NCI-H2081 treated with DMSO at 0.1 percent for 48 hours (cell line): ENCODE measurements around the gene RAF1.
A peak's percentile ranks its signal among the peaks of the same experiment; 100 is the strongest.
"Not testable (repeated sequence)": the region's sequence is repeated elsewhere in the genome, so short reads cannot be mapped to it uniquely, and the experiment has no call there.

Experiments used
- DNase-seq: peaks from one replicate; lab custom pipeline; 2025; lab: John Stamatoyannopoulos, UW

RAF1 gene

DNA sequence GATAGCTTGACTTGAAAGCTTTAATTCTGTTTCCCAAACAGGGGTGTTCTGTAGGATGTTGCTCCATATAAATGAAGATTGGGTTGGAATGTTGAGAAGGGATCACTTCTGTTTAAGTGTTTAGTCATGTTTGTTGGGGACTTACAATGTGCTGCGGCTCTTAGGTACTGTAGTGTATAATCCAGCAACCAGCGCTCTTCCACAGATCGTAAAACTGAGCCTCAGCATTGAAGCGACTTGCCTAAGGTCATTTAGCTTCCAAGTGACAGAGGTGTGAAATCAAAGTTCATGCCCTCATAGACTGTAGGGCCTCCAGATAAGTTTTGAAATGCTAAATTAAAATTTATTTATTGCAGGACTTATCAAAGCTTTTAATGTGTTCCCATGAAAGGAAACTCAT lies 105.2 kb downstream of the RAF1 start:
- no peak for DNase-seq

DNA sequence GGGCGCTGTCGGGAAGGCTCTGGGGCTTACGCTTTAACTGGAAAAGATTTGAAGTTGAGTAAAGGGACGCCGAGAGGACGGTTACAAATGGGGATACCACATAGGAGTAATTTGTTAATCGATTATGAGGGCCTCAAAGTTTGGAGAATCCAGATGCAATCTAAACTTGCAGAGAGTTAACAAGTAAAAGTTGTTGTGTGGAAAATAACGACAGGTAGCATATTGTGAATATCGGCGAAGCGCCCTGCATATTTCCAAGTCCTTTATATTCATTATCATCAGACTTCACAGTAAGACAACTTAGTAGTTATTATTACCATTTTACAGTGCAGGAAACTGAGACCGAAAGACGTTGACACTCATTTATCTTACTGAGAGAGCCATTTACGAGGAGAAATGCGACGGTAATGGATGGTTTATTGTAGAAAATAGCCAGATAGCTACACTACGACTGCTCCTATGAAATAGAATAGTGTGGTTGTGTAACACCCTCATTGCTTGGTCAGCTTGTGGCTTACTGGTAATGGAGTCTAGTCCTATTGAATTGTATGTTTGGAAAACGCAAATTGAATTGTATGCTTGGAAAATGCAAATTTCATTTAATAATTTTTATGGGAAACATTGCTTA lies 106.3 kb downstream of the RAF1 start:
- DNase-seq = no peak

DNA sequence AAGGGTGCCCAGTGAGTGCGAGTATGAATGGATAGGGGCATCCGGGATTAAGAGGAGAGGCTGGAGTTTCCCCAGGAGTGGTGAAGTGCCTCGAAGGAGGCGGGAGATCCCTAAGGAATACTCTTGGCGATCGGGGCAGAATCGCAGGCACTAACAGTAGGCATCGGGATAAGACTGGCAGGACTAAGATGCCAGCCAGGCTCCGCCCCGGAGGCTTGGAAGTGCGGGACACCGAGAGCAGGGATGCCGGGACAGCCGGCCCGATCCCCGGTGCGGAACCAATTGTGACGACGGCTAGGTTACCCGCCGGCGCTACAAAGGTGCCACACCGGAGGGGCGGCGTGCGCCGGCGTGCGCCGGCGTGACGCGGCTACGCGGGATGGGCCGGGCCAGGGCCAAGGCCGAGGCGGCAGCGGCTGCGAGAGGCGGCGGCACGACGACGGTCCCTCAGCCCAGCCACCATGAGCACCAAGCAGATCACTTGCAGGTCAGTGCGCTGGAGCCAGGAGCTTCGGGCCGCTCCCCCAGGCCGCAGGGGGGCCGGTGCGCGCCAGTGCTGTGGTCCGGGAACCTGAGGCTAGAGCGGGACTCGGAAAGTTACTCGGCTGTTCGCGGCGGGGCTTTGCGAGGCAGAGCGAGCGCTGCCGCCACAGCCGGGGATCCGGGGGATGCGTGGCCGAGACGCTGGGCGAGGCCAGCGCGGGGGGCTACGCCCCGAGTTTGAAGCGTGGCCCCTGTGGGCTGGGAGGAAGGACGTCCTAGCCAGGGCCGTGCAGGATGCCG lies 107.0 kb downstream of the RAF1 start, which contains the start of gene MKRN2:
Gene MKRN2 (plus strand): TSS at position 398 of the 783 bp plus-strand sequence. CDS start 64 bp downstream, at position 462.
- peak; percentile 49 for DNase-seq

DNA sequence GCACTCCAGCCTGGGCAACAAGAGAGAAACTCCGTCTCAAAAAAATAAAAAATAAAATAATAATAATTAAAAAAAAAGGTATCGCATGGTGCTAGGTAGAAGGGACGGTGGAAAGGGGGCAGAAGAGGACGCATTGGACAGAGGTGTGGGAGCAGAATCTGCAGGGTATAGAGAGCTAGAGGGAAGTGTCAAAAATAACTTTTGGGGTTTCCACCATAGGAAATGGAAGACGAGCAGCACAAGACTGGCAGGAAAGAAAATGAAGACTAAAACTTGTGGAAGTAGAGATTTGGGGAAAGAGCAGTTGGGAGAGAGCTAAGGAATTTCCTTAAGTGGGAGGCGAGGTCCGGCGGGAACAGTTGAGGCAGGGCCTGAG lies 107.6 kb downstream of the RAF1 start:
- DNase-seq = no peak

DNA sequence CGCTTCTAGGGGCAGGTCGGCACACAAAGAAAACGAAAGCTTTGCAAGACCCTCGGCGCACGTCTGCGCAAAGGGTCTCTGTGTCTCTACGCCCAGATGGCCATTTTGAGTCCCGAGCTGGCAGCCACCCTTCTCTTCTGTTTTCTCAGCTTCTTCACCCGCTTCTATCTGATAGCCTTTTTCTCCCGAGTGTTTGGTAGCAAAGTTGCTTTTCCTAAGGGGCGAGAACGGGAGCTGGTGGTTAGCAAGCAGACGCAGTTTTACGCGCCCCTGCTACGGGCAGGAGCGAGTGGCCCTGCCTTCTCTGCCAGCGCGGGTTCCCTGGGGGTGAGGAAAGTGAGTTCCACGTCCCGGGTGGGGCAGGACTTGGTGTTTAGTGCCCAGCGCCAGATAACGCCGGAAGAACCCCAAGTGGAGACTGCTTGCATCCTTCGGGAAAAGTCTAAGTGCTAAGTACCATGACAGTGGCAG lies 110.0 kb downstream of the RAF1 start:
- DNase-seq = no peak

DNA sequence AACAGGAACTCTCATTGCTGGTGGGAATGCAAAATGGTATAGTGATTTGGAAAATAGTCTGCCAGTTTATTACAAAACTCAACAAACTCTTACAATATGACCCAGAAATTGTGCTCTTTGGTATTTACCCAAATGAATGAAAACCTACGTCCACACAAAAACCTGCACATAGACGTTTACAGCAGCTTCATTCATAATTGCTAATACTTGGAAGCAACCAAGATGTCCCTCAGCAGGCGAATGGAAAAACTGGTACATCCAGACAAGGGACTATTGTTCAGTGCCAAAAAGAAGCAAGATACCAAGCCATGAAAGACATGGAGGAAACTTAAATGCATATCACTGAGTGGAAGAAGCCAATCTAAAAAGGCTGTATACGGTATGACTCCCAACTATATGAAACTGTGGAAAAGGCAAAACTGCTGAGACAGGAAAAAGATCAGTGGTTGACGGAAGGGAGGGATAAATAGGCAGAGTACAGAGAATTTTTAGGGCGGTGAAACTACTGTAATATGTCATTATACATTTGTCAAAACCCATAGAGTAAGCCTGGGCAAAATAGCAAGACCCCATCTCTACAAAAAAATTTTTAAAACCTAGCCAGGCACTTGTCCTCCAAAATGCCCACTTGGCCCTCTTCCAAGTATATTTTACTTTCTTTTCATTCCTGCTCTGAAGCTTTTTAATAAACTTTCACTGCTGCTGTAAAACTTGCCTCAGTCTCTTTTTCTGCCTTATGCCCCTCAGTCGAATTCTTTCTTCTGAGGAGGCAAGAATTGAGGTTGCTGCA lies 113.8 kb downstream of the RAF1 start:
- DNase-seq = no peak

DNA sequence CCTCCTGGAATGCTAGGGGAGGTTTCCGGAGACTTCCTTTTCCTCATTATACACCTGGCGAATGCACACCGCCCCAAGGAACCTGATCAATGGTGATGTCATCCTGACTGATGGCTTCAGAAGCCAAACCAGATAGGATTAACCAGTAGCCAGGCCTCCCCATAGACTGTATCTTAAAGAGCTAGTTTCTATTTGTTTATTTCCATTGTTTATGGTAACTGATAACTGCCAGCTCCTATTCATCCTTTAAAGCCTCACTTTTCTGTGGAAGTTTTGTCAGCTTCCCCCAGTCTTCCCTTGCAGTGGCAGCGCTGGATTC lies 118.5 kb downstream of the RAF1 start, which contains the start of gene MKRN2OS:
Gene MKRN2OS (minus strand): TSS at position 27 of the 319 bp plus-strand sequence. CDS start 35 bp downstream, outside the sequence.
- DNase-seq = no peak

DNA sequence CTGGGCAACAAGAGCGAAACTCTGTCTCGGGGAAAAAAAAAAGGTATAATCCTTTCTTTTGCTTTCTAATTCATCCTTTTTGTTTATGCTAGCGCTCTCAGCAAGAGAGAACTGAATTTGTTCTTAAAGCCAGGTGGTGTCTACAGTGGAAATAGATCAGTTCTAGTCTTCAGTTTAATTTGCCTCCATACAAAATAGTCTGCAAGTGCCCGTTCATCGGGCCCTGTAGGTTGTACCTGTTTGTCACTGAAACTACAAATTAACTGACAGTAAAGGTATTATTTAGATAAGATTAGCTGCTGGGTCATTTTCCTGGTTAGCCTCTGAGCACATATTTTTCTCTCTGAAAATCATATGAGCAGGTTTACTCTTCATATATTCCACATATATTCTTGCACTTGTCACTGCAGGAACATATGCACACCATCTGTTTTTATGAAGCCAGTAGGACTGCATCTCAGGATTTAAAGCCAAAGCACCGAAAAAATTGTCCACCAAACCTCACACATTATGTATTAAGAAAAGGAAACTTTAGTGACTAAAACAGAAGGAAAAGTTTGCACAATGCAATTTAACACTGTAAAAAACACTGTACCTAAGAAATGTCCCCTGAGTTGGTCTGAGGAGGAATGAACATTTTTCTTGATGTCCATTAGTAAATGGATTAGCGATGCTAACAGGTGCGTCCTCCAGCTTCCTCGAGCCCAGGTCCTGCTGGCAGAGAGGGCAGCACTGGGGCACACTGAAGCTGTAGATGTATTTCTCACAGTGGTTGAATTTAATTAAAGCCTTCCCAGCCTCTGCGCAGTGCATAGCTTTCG lies 119.1 kb downstream of the RAF1 start:
- DNase-seq = no peak

DNA sequence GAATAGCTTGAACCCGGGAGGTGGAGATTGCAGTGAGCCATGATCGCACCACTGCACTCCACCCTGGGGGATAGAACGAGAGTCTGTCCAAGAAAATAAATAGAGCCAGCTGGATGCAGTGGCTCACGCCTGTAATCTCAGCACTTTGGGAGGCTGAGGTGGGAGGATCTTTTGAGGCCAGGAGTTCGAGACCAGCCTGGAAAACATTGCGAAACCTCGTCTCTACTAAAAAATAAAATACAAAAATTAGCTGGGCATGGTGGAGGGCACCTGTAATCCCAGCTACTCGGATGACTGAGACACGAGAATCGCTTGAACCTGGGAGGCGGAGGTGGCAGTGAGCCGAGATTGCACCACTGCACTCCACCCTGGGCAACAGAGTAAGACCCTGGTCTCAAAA lies 120.4 kb downstream of the RAF1 start:
- DNase-seq = not testable (repeated sequence)

DNA sequence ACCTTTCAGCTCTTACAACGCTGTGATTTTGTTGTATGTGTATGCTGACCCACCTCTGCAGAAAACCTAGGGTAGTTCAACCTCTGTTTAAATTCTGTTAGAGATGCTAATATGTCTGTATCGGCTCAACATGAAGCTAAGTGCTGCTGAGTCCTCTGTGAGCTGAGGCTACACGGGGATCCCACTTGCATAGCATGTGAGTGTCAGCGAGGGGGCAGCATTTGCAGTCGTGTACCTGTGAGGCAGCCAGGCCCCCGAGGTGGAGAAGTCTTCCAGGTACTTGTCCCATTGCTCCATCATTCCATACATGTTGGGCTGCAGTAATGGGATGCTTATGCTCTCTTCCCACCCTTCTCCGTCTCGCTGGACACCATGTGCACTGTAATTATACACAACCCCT lies 122.3 kb downstream of the RAF1 start:
- no peak for DNase-seq

DNA sequence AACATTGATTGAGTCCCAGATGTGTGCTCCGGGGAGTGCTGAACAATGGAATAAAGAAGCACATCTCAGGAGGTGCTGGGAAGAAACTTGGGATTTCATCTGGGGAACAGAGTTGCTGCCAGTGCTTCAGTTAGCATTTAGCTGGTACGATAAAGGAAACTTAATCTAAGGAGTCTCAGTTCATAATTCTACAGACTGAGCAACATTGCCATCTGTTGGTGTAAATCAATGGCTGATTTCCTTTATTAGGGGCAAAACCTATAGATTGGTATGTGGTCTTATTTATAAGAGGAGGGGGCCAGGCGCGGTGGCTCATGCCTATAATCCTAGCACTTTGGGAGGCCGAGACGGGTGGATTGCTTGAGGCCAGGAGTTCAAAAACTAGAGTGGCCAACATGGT lies 127.5 kb downstream of the RAF1 start:
- no peak for DNase-seq
